ENCODE data around the gene KCNIP3.
A peak's percentile ranks its signal among the peaks of the same experiment; 100 is the strongest.
"Not testable (repeated sequence)": the region's sequence is repeated elsewhere in the genome, so short reads cannot be mapped to it uniquely, and the experiment has no call there.

Gene KCNIP3

GRCh38 chr2:95296880-95297487 lies at the start of gene KCNIP3:
Gene KCNIP3 (plus strand): TSS chr2:95297347. CDS start chr2:95297439, 92 bp downstream.
- peak; percentile 79 to 89 for DNase-seq

- no peak for DNase-seq
These were observed 38.9 kb upstream of the KCNIP3 start for GRCh38 chr2:95258271-95258670.

- no peak for DNase-seq
These were observed 36.8 kb upstream of the KCNIP3 start for GRCh38 chr2:95260028-95261023.

GRCh38 chr2:95261602-95262001 lies 35.5 kb upstream of the KCNIP3 start:
- DNase-seq: no peak

GRCh38 chr2:95262896-95263542 lies 34.1 kb upstream of the KCNIP3 start:
- DNase-seq: no peak

- DNase-seq: no peak
These were observed 32.5 kb upstream of the KCNIP3 start for GRCh38 chr2:95264624-95265023.

GRCh38 chr2:95265182-95265581 lies 32.0 kb upstream of the KCNIP3 start:
- no peak for DNase-seq

- DNase-seq: no peak
These were observed 30.2 kb upstream of the KCNIP3 start for GRCh38 chr2:95266781-95267430.

GRCh38 chr2:95267458-95268210 lies 29.5 kb upstream of the KCNIP3 start:
- DNase-seq: no peak

- no peak for DNase-seq
These were observed 28.7 kb upstream of the KCNIP3 start for GRCh38 chr2:95268211-95269035.

GRCh38 chr2:95269036-95269680 lies 28.0 kb upstream of the KCNIP3 start:
- no peak for DNase-seq

- DNase-seq: not testable (repeated sequence)
These were observed 27.4 kb upstream of the KCNIP3 start for GRCh38 chr2:95269745-95270144.

GRCh38 chr2:95270541-95271081 lies 26.5 kb upstream of the KCNIP3 start:
- no peak for DNase-seq

- no peak for DNase-seq
These were observed 25.7 kb upstream of the KCNIP3 start for GRCh38 chr2:95271381-95271971.

GRCh38 chr2:95272299-95272751 lies 24.8 kb upstream of the KCNIP3 start:
- no peak for DNase-seq

- DNase-seq: no peak
These were observed 24.4 kb upstream of the KCNIP3 start for GRCh38 chr2:95272781-95273180.

GRCh38 chr2:95273566-95274290 lies 23.4 kb upstream of the KCNIP3 start:
- DNase-seq: no peak

- DNase-seq: no peak
These were observed 22.6 kb upstream of the KCNIP3 start, which contains the start of gene PROM2 for GRCh38 chr2:95274291-95275150. Gene PROM2 (plus strand): TSS chr2:95274449. CDS start chr2:95274586, 137 bp downstream.
